HepG2 (cell line): ENCODE results near the gene ZNF33B. TPM values are rescaled to one million over a fixed set of nuclear protein-coding genes. Genes with fewer than 3 reads are reported as not detected.
A peak's percentile ranks its signal among the peaks of the same experiment; 100 is the strongest.

ENCODE experiments used
- GZF1 ChIP-seq: sonication (generic); formaldehyde crosslinking; IDR thresholded peaks from 2 replicates; pipeline ENCODE4 v1.5.1; 2020; ENCODE audit warnings: mild to moderate bottlenecking, missing genetic modification reagents
- PHF20 ChIP-seq: sonication (generic); formaldehyde crosslinking; IDR thresholded peaks from 2 replicates; pipeline ENCODE4 v1.5.0; 2020; ENCODE audit warnings: mild to moderate bottlenecking, missing genetic modification reagents
- PLSCR1 ChIP-seq: sonication (generic); formaldehyde crosslinking; IDR thresholded peaks from 2 replicates; pipeline ENCODE4 v1.5.0; 2020; ENCODE audit warnings: missing genetic modification reagents, mild to moderate bottlenecking, borderline replicate concordance
- REPIN1 ChIP-seq: sonication (generic); formaldehyde crosslinking; IDR thresholded peaks from 2 replicates; pipeline ENCODE4 v1.8.0; 2022; ENCODE audit warnings: missing genetic modification reagents, low read depth, mild to moderate bottlenecking, borderline replicate concordance
- SP4 ChIP-seq: sonication (generic); formaldehyde crosslinking; IDR thresholded peaks from 2 replicates; pipeline ENCODE4 v1.8.1; 2023; ENCODE audit warnings: mild to moderate bottlenecking, missing genetic modification reagents
- TBX3 ChIP-seq: fragments of 450-650 bp; IDR thresholded peaks from 2 replicates; pipeline ENCODE4 v1.6.1; 2017; ENCODE audit warnings: antibody characterized with exemption, mild to moderate bottlenecking, inconsistent platforms, borderline replicate concordance
- TERF1 ChIP-seq: sonication (generic); formaldehyde crosslinking; IDR thresholded peaks from 2 replicates; pipeline ENCODE4 v1.8.0; 2022; ENCODE audit warnings: mild to moderate bottlenecking, missing genetic modification reagents, moderate library complexity
- TP53 ChIP-seq: sonication (generic); formaldehyde crosslinking; conservative IDR thresholded peaks from 2 replicates; pipeline ENCODE4 v1.4.0; 2020; ENCODE audit warnings: missing genetic modification reagents
- XRCC5 ChIP-seq: fragments of 200-400 bp; formaldehyde crosslinking; optimal IDR thresholded peaks from 2 replicates; pipeline ENCODE3; 2017; ENCODE audit warnings: mild to moderate bottlenecking, low read length
- ZC3H13 ChIP-seq: sonication (generic); formaldehyde crosslinking; IDR thresholded peaks from 2 replicates; pipeline ENCODE4 v1.8.1; 2023; ENCODE audit warnings: mild to moderate bottlenecking, missing genetic modification reagents, moderate library complexity
- ZGPAT ChIP-seq: IDR thresholded peaks from 2 replicates; pipeline ENCODE4 v1.6.1; 2016; ENCODE audit warnings: mild to moderate bottlenecking
- ZNF280B ChIP-seq: sonication (generic); formaldehyde crosslinking; IDR thresholded peaks from 2 replicates; pipeline ENCODE4 v1.5.0; 2020; ENCODE audit warnings: missing genetic modification reagents, mild to moderate bottlenecking, borderline replicate concordance
- ZNF782 ChIP-seq: sonication (generic); formaldehyde crosslinking; IDR thresholded peaks from 2 replicates; pipeline ENCODE4 v1.4.0; 2020; ENCODE audit warnings: missing genetic modification reagents, mild to moderate bottlenecking, borderline replicate concordance
- ZNF792 ChIP-seq: IDR thresholded peaks from 2 replicates; pipeline ENCODE4 v1.6.1; 2016
- ZSCAN29 ChIP-seq: sonication (generic); formaldehyde crosslinking; conservative IDR thresholded peaks from 2 replicates; pipeline ENCODE4 v1.4.0; 2020; ENCODE audit warnings: mild to moderate bottlenecking, missing genetic modification reagents
- polyA plus RNA-seq, 8 experiments: library from polyadenylated mRNA; depleted of rRNA in 3 of 8; stranded (reverse) in 7 of 8; unstranded in 1 of 8; fragments of >200 nt; fragmentation: Illumina TruSeq in 4 of 8; extraction: Trizol in 4 of 8; gene quantifications; 2 replicates each; pipeline versions ENCODE4 v1.2.1 to v1.2.3, GENCODE V29; 2011 to 2016; ENCODE audit warnings: low read depth in 4 of 8, missing spikeins in 1 of 8, mixed read lengths in 1 of 8; ENCODE audit not compliant: insufficient read depth in 1 of 8
- total RNA-seq, 5 experiments: library from RNA; depleted of rRNA; stranded (reverse); fragments of >200 nt; fragmentation: Illumina TruSeq; extraction: Trizol; gene quantifications; 2 replicates each; pipeline ENCODE4 v1.2.3, GENCODE V29; 2016; ENCODE audit warnings: low read depth in 1 of 5
- TF ChIP-seq, protein P1 (sequence below): sonication (generic); formaldehyde crosslinking; IDR thresholded peaks from 2 replicates; pipeline ENCODE4 v1.5.1; 2020; ENCODE audit warnings: mild to moderate bottlenecking, missing genetic modification reagents
- TF ChIP-seq, protein P2 (sequence below): sonication (generic); formaldehyde crosslinking; IDR thresholded peaks from 2 replicates; pipeline ENCODE4 v1.4.0; 2020; ENCODE audit warnings: mild to moderate bottlenecking, missing genetic modification reagents

The ZNF33B gene
- total and polyA plus RNA-seq, 2 of the 13 experiments (the other 11 are each of a cell fraction or from before 2014, with no cell fraction given) = 18.4 to 23.5 TPM

DNA sequence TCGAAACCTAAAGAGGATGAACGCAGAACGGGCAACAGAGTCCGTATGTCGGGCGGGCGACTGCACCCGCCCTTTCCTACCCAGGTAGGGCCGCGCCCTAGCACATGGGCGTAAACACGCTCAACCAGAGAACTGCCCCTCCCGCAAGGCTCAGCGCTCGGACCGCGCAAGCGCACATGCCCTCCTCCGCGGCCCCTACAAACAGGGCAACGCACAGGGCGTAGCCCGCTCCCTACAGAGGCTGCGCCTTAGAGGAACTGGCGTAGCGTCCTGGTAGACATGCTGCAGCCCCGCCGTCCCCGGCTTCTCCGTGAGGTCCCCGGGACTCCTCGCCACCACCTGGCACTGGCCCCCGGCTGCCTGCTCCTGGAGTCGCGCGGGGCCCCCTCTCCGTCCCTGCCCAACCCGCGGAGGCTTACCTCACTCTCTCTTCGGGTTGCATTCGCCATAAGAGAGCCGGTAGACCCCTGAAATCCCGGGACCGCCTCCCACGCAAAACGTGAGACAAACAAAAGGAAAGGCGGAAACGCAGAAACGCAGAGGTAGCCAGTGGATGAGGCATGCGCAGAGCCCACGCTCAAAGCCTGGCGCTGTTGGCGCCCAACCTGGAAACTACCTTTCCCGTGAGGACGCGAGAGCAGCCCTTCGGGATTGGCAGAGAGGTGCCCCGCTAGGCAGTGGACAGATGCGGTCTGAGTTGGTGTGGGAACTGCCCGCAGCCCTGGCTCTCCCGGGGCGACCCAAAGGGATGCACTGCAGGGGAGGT, at the start of gene ZNF33B (continued):
- TF ChIP-seq, protein P1, sequence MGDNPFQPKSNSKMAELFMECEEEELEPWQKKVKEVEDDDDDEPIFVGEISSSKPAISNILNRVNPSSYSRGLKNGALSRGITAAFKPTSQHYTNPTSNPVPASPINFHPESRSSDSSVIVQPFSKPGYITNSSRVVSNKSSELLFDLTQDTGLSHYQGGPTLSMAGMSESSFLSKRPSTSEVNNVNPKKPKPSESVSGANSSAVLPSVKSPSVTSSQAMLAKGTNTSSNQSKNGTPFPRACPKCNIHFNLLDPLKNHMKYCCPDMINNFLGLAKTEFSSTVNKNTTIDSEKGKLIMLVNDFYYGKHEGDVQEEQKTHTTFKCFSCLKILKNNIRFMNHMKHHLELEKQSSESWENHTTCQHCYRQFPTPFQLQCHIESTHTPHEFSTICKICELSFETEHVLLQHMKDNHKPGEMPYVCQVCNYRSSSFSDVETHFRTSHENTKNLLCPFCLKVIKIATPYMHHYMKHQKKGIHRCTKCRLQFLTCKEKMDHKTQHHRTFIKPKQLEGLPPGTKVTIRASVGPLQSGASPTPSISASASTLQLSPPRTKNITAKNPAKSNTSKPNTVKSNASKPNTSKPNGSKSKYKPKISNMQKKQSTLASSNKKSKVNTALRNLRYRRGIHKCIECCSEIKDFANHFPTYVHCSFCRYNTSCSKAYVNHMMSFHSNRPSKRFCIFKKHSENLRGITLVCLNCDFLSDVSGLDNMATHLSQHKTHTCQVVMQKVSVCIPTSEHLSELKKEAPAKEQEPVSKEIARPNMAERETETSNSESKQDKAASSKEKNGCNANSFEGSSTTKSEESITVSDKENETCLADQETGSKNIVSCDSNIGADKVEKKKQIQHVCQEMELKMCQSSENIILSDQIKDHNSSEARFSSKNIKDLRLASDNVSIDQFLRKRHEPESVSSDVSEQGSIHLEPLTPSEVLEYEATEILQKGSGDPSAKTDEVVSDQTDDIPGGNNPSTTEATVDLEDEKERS (CRISPR knock-in tag) = peak; percentile 74; the same call in 1 of the 2 replicates
- TF ChIP-seq ZC3H13 (CRISPR knock-in tag) (peak; percentile 35; the same call in 1 of the 2 replicates), ZNF280B (CRISPR knock-in tag) (peak; percentile 73; the same call in 1 of the 2 replicates), SP4 (CRISPR knock-in tag) (peak; percentile 18; the same call in 1 of the 2 replicates), ZGPAT (peak; percentile 81), PLSCR1 (CRISPR knock-in tag) (no peak), ZNF782 (CRISPR knock-in tag) (no peak), PHF20 (CRISPR knock-in tag) (peak; percentile 72), GZF1 (CRISPR knock-in tag) (no peak; the same call in 1 of the 2 replicates), ZNF792 (CRISPR knock-in tag) (peak; percentile 43; the same call in 1 of the 2 replicates), REPIN1 (CRISPR knock-in tag) (peak; percentile 70; the same call in 1 of the 2 replicates), TERF1 (peak; percentile 51; the same call in 1 of the 2 replicates), XRCC5 (peak; percentile 19), ZSCAN29 (0 out of 2 replicates have a peak, but pooled peaks have one; percentile 63), TBX3 (no peak), TP53 (CRISPR knock-in tag) (no peak; the same call in 1 of the 2 replicates)
- TF ChIP-seq, protein P2, sequence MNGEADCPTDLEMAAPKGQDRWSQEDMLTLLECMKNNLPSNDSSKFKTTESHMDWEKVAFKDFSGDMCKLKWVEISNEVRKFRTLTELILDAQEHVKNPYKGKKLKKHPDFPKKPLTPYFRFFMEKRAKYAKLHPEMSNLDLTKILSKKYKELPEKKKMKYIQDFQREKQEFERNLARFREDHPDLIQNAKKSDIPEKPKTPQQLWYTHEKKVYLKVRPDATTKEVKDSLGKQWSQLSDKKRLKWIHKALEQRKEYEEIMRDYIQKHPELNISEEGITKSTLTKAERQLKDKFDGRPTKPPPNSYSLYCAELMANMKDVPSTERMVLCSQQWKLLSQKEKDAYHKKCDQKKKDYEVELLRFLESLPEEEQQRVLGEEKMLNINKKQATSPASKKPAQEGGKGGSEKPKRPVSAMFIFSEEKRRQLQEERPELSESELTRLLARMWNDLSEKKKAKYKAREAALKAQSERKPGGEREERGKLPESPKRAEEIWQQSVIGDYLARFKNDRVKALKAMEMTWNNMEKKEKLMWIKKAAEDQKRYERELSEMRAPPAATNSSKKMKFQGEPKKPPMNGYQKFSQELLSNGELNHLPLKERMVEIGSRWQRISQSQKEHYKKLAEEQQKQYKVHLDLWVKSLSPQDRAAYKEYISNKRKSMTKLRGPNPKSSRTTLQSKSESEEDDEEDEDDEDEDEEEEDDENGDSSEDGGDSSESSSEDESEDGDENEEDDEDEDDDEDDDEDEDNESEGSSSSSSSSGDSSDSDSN (CRISPR knock-in tag) = peak; percentile 79
